Brain microvascular endothelial cell (primary cell): ENCODE results near the gene NEK10.

Source experiments
- DNase-seq: peaks from one replicate; pipeline ENCODE4 v3.0.0-alpha.2; 2020
- H3K27ac ChIP-seq: fragments of 250-450 bp; sonication (Bioruptor Pico); 2 replicates; pipeline ENCODE4 v1.5.1; 2020; ENCODE audit warnings: mild to moderate bottlenecking, moderate library complexity
- H3K27me3 ChIP-seq: fragments of 250-450 bp; sonication (Bioruptor Pico); replicated peaks from 2 replicates; pipeline ENCODE4 v1.5.1; 2020; ENCODE audit warnings: mild to moderate bottlenecking
- H3K36me3 ChIP-seq: fragments of 250-450 bp; sonication (Bioruptor Pico); replicated peaks from 2 replicates; pipeline ENCODE4 v1.5.1; 2020; ENCODE audit warnings: mild to moderate bottlenecking
- H3K4me3 ChIP-seq: 2 replicates; pipeline ENCODE4 v1.5.1; 2011; ENCODE audit warnings: low read depth, mild to moderate bottlenecking, control low read depth, low read length, moderate library complexity
- in situ Hi-C: cut with HindIII; loops from 2 replicates; pipeline ENCODE4 v1.10.0; 2017; ENCODE audit warnings: low sequenced_read_pairs, low pct_ligation_motif_present
- TF ChIP-seq, protein P1 (sequence below): IDR thresholded peaks from 2 replicates; pipeline ENCODE4 v1.5.1; 2011; ENCODE audit warnings: low read depth, mild to moderate bottlenecking, moderate library complexity, low read length, control low read depth, inconsistent platforms; ENCODE audit errors: missing control alignments

The NEK10 gene

DNA sequence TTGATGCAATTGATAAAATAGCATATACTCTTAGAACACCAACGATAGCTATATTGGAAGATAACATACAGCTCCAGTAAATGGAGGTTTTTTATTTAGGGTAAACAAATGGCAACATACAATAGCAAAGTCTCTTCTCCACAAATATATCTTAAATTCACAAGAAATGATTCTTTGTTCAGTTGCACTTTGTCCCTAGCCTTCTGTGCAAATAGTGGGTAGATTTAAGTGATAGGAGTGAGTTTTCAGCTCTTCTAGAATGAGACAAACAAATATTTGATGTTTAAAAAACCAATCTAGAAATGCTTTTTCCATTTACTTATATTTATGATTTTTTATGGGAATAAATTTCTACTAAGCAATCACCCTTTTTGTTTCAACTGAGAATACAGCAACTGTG is 253.8 kb downstream of the NEK10 start:
- H3K27ac ChIP-seq = no peak overlapping the region
- no peaks in the 10 kb centered on the region for H3K36me3 ChIP-seq
- DNase-seq = no peak
- in situ Hi-C loops = no loop called here
- no peak overlapping the region for H3K4me3 ChIP-seq
- H3K27me3 ChIP-seq = no peaks in the 10 kb centered on the region
- TF ChIP-seq, protein P1, sequence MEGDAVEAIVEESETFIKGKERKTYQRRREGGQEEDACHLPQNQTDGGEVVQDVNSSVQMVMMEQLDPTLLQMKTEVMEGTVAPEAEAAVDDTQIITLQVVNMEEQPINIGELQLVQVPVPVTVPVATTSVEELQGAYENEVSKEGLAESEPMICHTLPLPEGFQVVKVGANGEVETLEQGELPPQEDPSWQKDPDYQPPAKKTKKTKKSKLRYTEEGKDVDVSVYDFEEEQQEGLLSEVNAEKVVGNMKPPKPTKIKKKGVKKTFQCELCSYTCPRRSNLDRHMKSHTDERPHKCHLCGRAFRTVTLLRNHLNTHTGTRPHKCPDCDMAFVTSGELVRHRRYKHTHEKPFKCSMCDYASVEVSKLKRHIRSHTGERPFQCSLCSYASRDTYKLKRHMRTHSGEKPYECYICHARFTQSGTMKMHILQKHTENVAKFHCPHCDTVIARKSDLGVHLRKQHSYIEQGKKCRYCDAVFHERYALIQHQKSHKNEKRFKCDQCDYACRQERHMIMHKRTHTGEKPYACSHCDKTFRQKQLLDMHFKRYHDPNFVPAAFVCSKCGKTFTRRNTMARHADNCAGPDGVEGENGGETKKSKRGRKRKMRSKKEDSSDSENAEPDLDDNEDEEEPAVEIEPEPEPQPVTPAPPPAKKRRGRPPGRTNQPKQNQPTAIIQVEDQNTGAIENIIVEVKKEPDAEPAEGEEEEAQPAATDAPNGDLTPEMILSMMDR = no peak

- Histone ChIP-seq H3K36me3 (no peaks in the 10 kb centered on the region), H3K27ac (no peak overlapping the region), H3K27me3 (no peaks in the 10 kb centered on the region), H3K4me3 (no peak overlapping the region)
- TF ChIP-seq, protein P1 = no peak
- peak; percentile 7 for DNase-seq
- in situ Hi-C loops = no loop called here
Measured at GRCh38 chr3:27114684-27115083, 254.5 kb downstream of the NEK10 start.

GRCh38 chr3:27114129-27114528 is 255.1 kb downstream of the NEK10 start:
- Histone ChIP-seq H3K27me3 (no peaks in the 10 kb centered on the region), H3K27ac (no peak overlapping the region), H3K4me3 (no peak overlapping the region), H3K36me3 (no peaks in the 10 kb centered on the region)
- in situ Hi-C loops = no loop called here
- TF ChIP-seq, protein P1 = no peak
- no peak for DNase-seq

GRCh38 chr3:27110020-27110419 is 259.2 kb downstream of the NEK10 start:
- H3K27me3 ChIP-seq = no peaks in the 10 kb centered on the region
- in situ Hi-C loops = no loop called here
- no peaks in the 10 kb centered on the region for H3K36me3 ChIP-seq
- no peak for DNase-seq
- TF ChIP-seq, protein P1 = no peak
- H3K4me3 ChIP-seq = no peak overlapping the region
- no peak overlapping the region for H3K27ac ChIP-seq

GRCh38 chr3:27108322-27108721 is 260.9 kb downstream of the NEK10 start:
- no peak overlapping the region for H3K4me3 ChIP-seq
- DNase-seq = no peak
- TF ChIP-seq, protein P1 = no peak
- H3K36me3 ChIP-seq = no peaks in the 10 kb centered on the region
- no peak overlapping the region for H3K27ac ChIP-seq
- in situ Hi-C loops = no loop called here
- H3K27me3 ChIP-seq = no peaks in the 10 kb centered on the region

DNA sequence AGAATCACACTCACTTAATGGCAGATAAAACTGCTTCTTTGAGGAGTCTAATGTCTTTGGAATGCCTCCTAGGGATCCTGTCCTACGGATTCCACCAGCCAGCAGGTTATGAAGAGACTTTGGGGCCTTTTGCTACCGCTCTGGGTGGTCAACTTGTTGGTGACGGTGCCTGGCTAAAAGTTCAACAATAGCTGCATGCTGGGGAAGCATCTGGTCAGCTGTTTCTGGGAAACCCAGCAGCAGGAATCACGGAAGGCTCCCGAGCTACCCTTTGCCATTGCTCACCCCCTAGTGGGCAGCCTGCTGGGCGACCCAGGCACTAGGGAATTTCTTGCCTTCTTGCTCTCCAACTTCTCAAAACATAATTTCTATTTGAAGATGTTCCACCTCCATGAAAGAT is 263.3 kb downstream of the NEK10 start:
- Histone ChIP-seq H3K4me3 (no peak overlapping the region), H3K36me3 (no peaks in the 10 kb centered on the region), H3K27me3 (no peaks in the 10 kb centered on the region), H3K27ac (no peak overlapping the region)
- peak; percentile 3 for DNase-seq
- in situ Hi-C loops = no loop called here
- TF ChIP-seq, protein P1 = peak; percentile 47
